ENCODE measurements around the gene KDM4C. TPM values are rescaled to one million over a fixed set of nuclear protein-coding genes. Genes with fewer than 3 reads are reported as not detected.

KDM4C gene
- total RNA-seq, 1 donor from 2014 or later = 12.7 TPM

GRCh38 chr9:7130266-7130820 lies 372.6 kb downstream of the KDM4C start:
- no peak for DNase-seq (ENCODE audit: low spot score in 2 of 2)
- peaks cover 19 to 21% of the 10 kb centered on the region in 2 donors for H3K36me3 ChIP-seq
- no peak overlapping the region for H3K27ac ChIP-seq
- no peak for TF ChIP-seq CTCF (IDR thresholded peaks at IDR 0.05)
- no peaks in the 10 kb centered on the region for H3K4me1 ChIP-seq
- no peaks in the 10 kb centered on the region for H3K27me3 ChIP-seq
- H3K9me3 ChIP-seq = no peaks in the 10 kb centered on the region
- H3K4me3 ChIP-seq = no peak overlapping the region
- intact Hi-C loops (cut with DNase I) = no loop called here

GRCh38 chr9:7132605-7133004 lies 374.8 kb downstream of the KDM4C start:
- H3K27ac ChIP-seq = no peak overlapping the region
- intact Hi-C loops (cut with DNase I) = no loop called here
- H3K9me3 ChIP-seq = no peaks in the 10 kb centered on the region
- H3K36me3 ChIP-seq = peaks cover 18 to 29% of the 10 kb centered on the region in 2 donors
- H3K4me3 ChIP-seq = no peak overlapping the region
- no peak for DNase-seq (ENCODE audit: low spot score in 2 of 2)
- TF ChIP-seq CTCF (IDR thresholded peaks at IDR 0.05) = no peak
- H3K27me3 ChIP-seq = no peaks in the 10 kb centered on the region
- no peaks in the 10 kb centered on the region for H3K4me1 ChIP-seq

GRCh38 chr9:7135735-7136134 lies 378.0 kb downstream of the KDM4C start:
- intact Hi-C loops (cut with DNase I) = no loop called here
- H3K4me3 ChIP-seq = no peak overlapping the region
- H3K27me3 ChIP-seq = no peaks in the 10 kb centered on the region
- no peak for TF ChIP-seq CTCF (IDR thresholded peaks at IDR 0.05)
- no peaks in the 10 kb centered on the region for H3K4me1 ChIP-seq
- no peaks in the 10 kb centered on the region for H3K9me3 ChIP-seq
- DNase-seq (ENCODE audit: low spot score in 2 of 2) = no peak
- H3K36me3 ChIP-seq = peaks cover 6 to 15% of the 10 kb centered on the region in 2 donors
- H3K27ac ChIP-seq = no peak overlapping the region

- no peaks in the 10 kb centered on the region for H3K4me1 ChIP-seq
- H3K27ac ChIP-seq = no peak overlapping the region
- DNase-seq (ENCODE audit: low spot score in 2 of 2) = no peak
- no peak overlapping the region for H3K4me3 ChIP-seq
- no peaks in the 10 kb centered on the region for H3K27me3 ChIP-seq
- TF ChIP-seq CTCF (IDR thresholded peaks at IDR 0.05) = no peak
- intact Hi-C loops (cut with DNase I) = no loop called here
- H3K9me3 ChIP-seq = no peaks in the 10 kb centered on the region
- H3K36me3 ChIP-seq = peaks cover 6 to 15% of the 10 kb centered on the region in 2 donors
These were observed 379.3 kb downstream of the KDM4C start for GRCh38 chr9:7137040-7137439.

DNA sequence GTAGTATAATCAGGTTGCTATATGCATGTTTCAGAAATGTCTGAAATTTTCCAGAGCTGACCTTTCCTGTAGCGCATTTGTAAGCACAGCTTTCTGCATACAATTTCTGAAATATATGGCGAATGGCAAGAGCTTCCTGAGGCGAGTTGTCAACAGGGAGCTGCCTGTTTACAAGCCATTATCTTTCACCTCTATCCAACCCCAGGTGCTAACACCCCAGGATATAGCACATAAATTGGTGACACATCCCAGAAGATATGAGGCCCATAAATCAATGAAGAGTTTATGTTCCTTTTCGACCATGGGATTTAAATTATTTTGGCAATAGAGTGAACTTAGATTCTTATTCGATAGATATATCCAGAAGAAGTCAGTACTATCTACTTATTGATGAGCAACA lies 379.8 kb downstream of the KDM4C start:
- no peak for DNase-seq (ENCODE audit: low spot score in 2 of 2)
- H3K4me3 ChIP-seq = no peak overlapping the region
- no peak overlapping the region for H3K27ac ChIP-seq
- peaks cover 6 to 15% of the 10 kb centered on the region in 2 donors for H3K36me3 ChIP-seq
- intact Hi-C loops (cut with DNase I) = no loop called here
- H3K4me1 ChIP-seq = no peaks in the 10 kb centered on the region
- no peaks in the 10 kb centered on the region for H3K9me3 ChIP-seq
- no peak for TF ChIP-seq CTCF (IDR thresholded peaks at IDR 0.05)
- H3K27me3 ChIP-seq = no peaks in the 10 kb centered on the region

GRCh38 chr9:7139886-7140285 lies 382.1 kb downstream of the KDM4C start:
- no peak overlapping the region for H3K27ac ChIP-seq
- H3K9me3 ChIP-seq = no peaks in the 10 kb centered on the region
- DNase-seq (ENCODE audit: low spot score in 2 of 2) = no peak
- TF ChIP-seq CTCF (IDR thresholded peaks at IDR 0.05) = no peak
- no peaks in the 10 kb centered on the region for H3K27me3 ChIP-seq
- H3K36me3 ChIP-seq = peaks cover 0 to 10% of the 10 kb centered on the region in 2 donors
- H3K4me1 ChIP-seq = no peaks in the 10 kb centered on the region
- intact Hi-C loops (cut with DNase I) = no loop called here
- H3K4me3 ChIP-seq = no peak overlapping the region
